Mesothelial cell of epicardium (in vitro differentiated cells): ENCODE data around the gene CACNG7. TPM values are rescaled to one million over a fixed set of nuclear protein-coding genes. Genes with fewer than 3 reads are reported as not detected.

ENCODE experiments used
- DNase-seq, 2 experiments: peaks; one replicate each; pipeline ENCODE4 v3.0.0; 2021; ENCODE audit warnings: low spot score in 2 of 2; ENCODE audit not compliant: unreplicated experiment in 2 of 2
- H3K27ac Mint-ChIP-seq: 2 replicates; pipeline ENCODE4 v1.8.0; 2021; ENCODE audit warnings: mixed read lengths
- H3K27me3 Mint-ChIP-seq: 2 replicates; pipeline ENCODE4 v1.8.0; 2021; ENCODE audit warnings: low read depth, mixed read lengths
- H3K36me3 Mint-ChIP-seq: 2 replicates; pipeline ENCODE4 v1.8.0; 2021; ENCODE audit warnings: mixed read lengths
- H3K4me1 Mint-ChIP-seq: 2 replicates; pipeline ENCODE4 v1.8.0; 2021; ENCODE audit warnings: mixed read lengths
- H3K4me3 Mint-ChIP-seq: 2 replicates; pipeline ENCODE4 v1.8.0; 2021; ENCODE audit warnings: mild to moderate bottlenecking, moderate library complexity, mixed read lengths
- H3K9me3 Mint-ChIP-seq: 2 replicates; pipeline ENCODE4 v1.8.0; 2021; ENCODE audit warnings: mixed read lengths
- CTCF ChIP-seq: fragments of 200-600 bp; sonication (generic); IDR thresholded peaks from one replicate; pipeline ENCODE4 v1.5.0; 2021; ENCODE audit warnings: antibody characterized with exemption; ENCODE audit not compliant: unreplicated experiment
- total RNA-seq: library from RNA; stranded (reverse); gene quantifications from 3 replicates; pipeline ENCODE4 v1.2.1, GENCODE V29; 2021

The CACNG7 gene
- total RNA-seq, 1 donor from 2014 or later = 0.76 TPM

GRCh38 chr19:53992211-53992610 lies 83.1 kb downstream of the CACNG7 start:
- Mint-ChIP-seq H3K36me3 (no peaks in the 10 kb centered on the region), H3K4me1 (peaks cover 10% of the 10 kb centered on the region), H3K27ac (peak overlapping the region; percentile 36), H3K27me3 (peaks cover 24% of the 10 kb centered on the region), H3K4me3 (peak overlapping the region; percentile 64), H3K9me3 (no peaks in the 10 kb centered on the region)
- DNase-seq = no peak
- no peak for TF ChIP-seq CTCF

GRCh38 chr19:53992815-53993214 lies 83.7 kb downstream of the CACNG7 start:
- no peak for DNase-seq
- peaks cover 29% of the 10 kb centered on the region for H3K27me3 Mint-ChIP-seq
- TF ChIP-seq CTCF = no peak
- H3K4me3 Mint-ChIP-seq = no peak overlapping the region
- H3K4me1 Mint-ChIP-seq = peaks cover 10% of the 10 kb centered on the region
- no peaks in the 10 kb centered on the region for H3K36me3 Mint-ChIP-seq
- no peak overlapping the region for H3K27ac Mint-ChIP-seq
- H3K9me3 Mint-ChIP-seq = no peaks in the 10 kb centered on the region

GRCh38 chr19:53993448-53993847 lies 84.4 kb downstream of the CACNG7 start:
- H3K36me3 Mint-ChIP-seq = no peaks in the 10 kb centered on the region
- H3K27ac Mint-ChIP-seq = no peak overlapping the region
- H3K9me3 Mint-ChIP-seq = no peaks in the 10 kb centered on the region
- no peak overlapping the region for H3K4me3 Mint-ChIP-seq
- no peak for DNase-seq
- TF ChIP-seq CTCF = no peak
- H3K4me1 Mint-ChIP-seq = peaks cover 10% of the 10 kb centered on the region
- peaks cover 32% of the 10 kb centered on the region for H3K27me3 Mint-ChIP-seq

Other genes starting within 250 kb of the CACNG7 start
- gene NLRP12, start 85.0 kb upstream of the CACNG7 start, total RNA-seq = 0.07 to 0.11 TPM in 2 of 3 replicates, not detected in the other
- gene MYADM, start 41.4 kb upstream of the CACNG7 start, total RNA-seq = 195 to 211 TPM (median 200 TPM) in 3 replicates
- gene PRKCG, start 27.1 kb upstream of the CACNG7 start, total RNA-seq = 19.1 to 21.6 TPM (median 19.3 TPM) in 3 replicates
- gene CACNG8, start 53.7 kb downstream of the CACNG7 start, total RNA-seq = 2.1 to 2.6 TPM (median 2.1 TPM) in 3 replicates
- gene CACNG6, start 82.4 kb downstream of the CACNG7 start, total RNA-seq = 4.3 to 5.7 TPM (median 5.3 TPM) in 3 replicates
- gene VSTM1, start 154.6 kb downstream of the CACNG7 start, total RNA-seq = not detected in 3 replicates
- not detected in 3 replicates for gene TARM1, start 172.1 kb downstream of the CACNG7 start, total RNA-seq
- gene OSCAR, start 191.5 kb downstream of the CACNG7 start, total RNA-seq = not detected in 3 replicates
- 126 to 135 TPM (median 135 TPM) in 3 replicates for gene NDUFA3, start 193.6 kb downstream of the CACNG7 start, total RNA-seq
- gene TFPT, start 206.4 kb downstream of the CACNG7 start, total RNA-seq = 19.2 to 20.7 TPM (median 20.1 TPM) in 3 replicates
- 80.6 to 84.0 TPM (median 82.1 TPM) in 3 replicates for gene PRPF31, start 206.5 kb downstream of the CACNG7 start, total RNA-seq
- 63.3 to 70.6 TPM (median 67.6 TPM) in 3 replicates for gene CNOT3, start 228.5 kb downstream of the CACNG7 start, total RNA-seq